ENCODE data around the gene MROH2A. TPM values are rescaled to one million over a fixed set of nuclear protein-coding genes. Genes with fewer than 3 reads are reported as not detected.
A peak's percentile ranks its signal among the peaks of the same experiment; 100 is the strongest.
"Not testable (repeated sequence)": the region's sequence is repeated elsewhere in the genome, so short reads cannot be mapped to it uniquely, and the experiment has no call there.

Gene MROH2A
- total RNA-seq = 9.3 TPM

GRCh38 chr2:233778030-233778429 is at the start of gene MROH2A:
Gene MROH2A (plus strand): TSS chr2:233778330. CDS start chr2:233779359, 1,029 bp downstream.
- no peak for DNase-seq (ENCODE audit: low spot score)

GRCh38 chr2:233728723-233729301 is 49.3 kb upstream of the MROH2A start, which contains the start of gene UGT1A3:
Gene UGT1A3 (plus strand): TSS chr2:233729042. CDS start chr2:233729127, 85 bp downstream.
- DNase-seq (ENCODE audit: low spot score) = no peak

- peak; percentile 46 for DNase-seq (ENCODE audit: low spot score)
Observed at GRCh38 chr2:233736868-233737653, 41.1 kb upstream of the MROH2A start.

GRCh38 chr2:233740870-233741269 is 37.3 kb upstream of the MROH2A start:
- no peak for DNase-seq (ENCODE audit: low spot score)

GRCh38 chr2:233743464-233744259 is 34.5 kb upstream of the MROH2A start:
- no peak for DNase-seq (ENCODE audit: low spot score)

GRCh38 chr2:233745073-233745755 is 32.9 kb upstream of the MROH2A start:
- DNase-seq (ENCODE audit: low spot score) = no peak

GRCh38 chr2:233745838-233746237 is 32.3 kb upstream of the MROH2A start:
- not testable (repeated sequence) for DNase-seq (ENCODE audit: low spot score)

- DNase-seq (ENCODE audit: low spot score) = no peak
Observed at GRCh38 chr2:233746475-233747282, 31.5 kb upstream of the MROH2A start.

- DNase-seq (ENCODE audit: low spot score) = no peak
Observed at GRCh38 chr2:233747283-233747544, 30.9 kb upstream of the MROH2A start.

GRCh38 chr2:233750689-233751088 is 27.4 kb upstream of the MROH2A start:
- DNase-seq (ENCODE audit: low spot score) = not testable (repeated sequence)

- not testable (repeated sequence) for DNase-seq (ENCODE audit: low spot score)
Observed at GRCh38 chr2:233751212-233752009, 26.7 kb upstream of the MROH2A start.

- DNase-seq (ENCODE audit: low spot score) = no peak
Observed at GRCh38 chr2:233754872-233755611, 23.1 kb upstream of the MROH2A start.

- DNase-seq (ENCODE audit: low spot score) = no peak
Observed at GRCh38 chr2:233756429-233757081, 21.6 kb upstream of the MROH2A start.

- DNase-seq (ENCODE audit: low spot score) = no peak
Observed at GRCh38 chr2:233758141-233758540, 20.0 kb upstream of the MROH2A start.

- DNase-seq (ENCODE audit: low spot score) = no peak
Observed at GRCh38 chr2:233758849-233759248, 19.3 kb upstream of the MROH2A start.

- no peak for DNase-seq (ENCODE audit: low spot score)
Observed at GRCh38 chr2:233760043-233760442, 18.1 kb upstream of the MROH2A start, which contains the start of gene UGT1A1. Gene UGT1A1 (plus strand): TSS chr2:233760270. CDS start chr2:233760288, 18 bp downstream.

- no peak for DNase-seq (ENCODE audit: low spot score)
Observed at GRCh38 chr2:233761040-233761769, 16.9 kb upstream of the MROH2A start.

- no peak for DNase-seq (ENCODE audit: low spot score)
Observed at GRCh38 chr2:233764264-233764663, 13.9 kb upstream of the MROH2A start.
